Mucosa of gallbladder (tissue), 1 donor: ENCODE measurements around the gene SEMA3B. TPM values are rescaled to one million over a fixed set of nuclear protein-coding genes. Genes with fewer than 3 reads are reported as not detected.

ENCODE experiments used
- total RNA-seq: library from RNA; stranded (reverse); gene quantifications from one replicate; pipeline ENCODE4 v1.2.1, GENCODE V29; 2021
- donor health status: DM: no; HTN: no; CAD: no.

Gene SEMA3B
- total RNA-seq, 1 donor from 2014 or later, result 87.0 TPM

Other genes with a start within 250 kb of the SEMA3B start
- gene RBM5, start 180.2 kb upstream of the SEMA3B start, total RNA-seq, result 132 TPM
- 34.1 TPM for gene SEMA3F, start 113.8 kb upstream of the SEMA3B start, total RNA-seq
- gene GNAT1, start 77.5 kb upstream of the SEMA3B start, total RNA-seq, result not detected
- 2.2 TPM for gene SLC38A3, start 63.9 kb upstream of the SEMA3B start, total RNA-seq
- 261 TPM for gene GNAI2, start 32.9 kb upstream of the SEMA3B start, total RNA-seq
- 0.95 TPM for gene LSMEM2, start 9.9 kb downstream of the SEMA3B start, total RNA-seq
- gene IFRD2, start 23.3 kb downstream of the SEMA3B start, total RNA-seq, result 74.8 TPM
- 7.8 TPM for gene HYAL3, start 30.3 kb downstream of the SEMA3B start, total RNA-seq
- 12.7 TPM for gene NAA80, start 30.3 kb downstream of the SEMA3B start, total RNA-seq
- gene HYAL1, start 34.4 kb downstream of the SEMA3B start, total RNA-seq, result 82.4 TPM
- gene HYAL2, start 53.6 kb downstream of the SEMA3B start, total RNA-seq, result 84.6 TPM
- gene TUSC2, start 59.1 kb downstream of the SEMA3B start, total RNA-seq, result 42.5 TPM
- 27.5 TPM for gene RASSF1, start 71.7 kb downstream of the SEMA3B start, total RNA-seq
- 2.2 TPM for gene ZMYND10, start 76.6 kb downstream of the SEMA3B start, total RNA-seq
- gene NPRL2, start 81.6 kb downstream of the SEMA3B start, total RNA-seq, result 26.7 TPM
- gene CYB561D2, start 81.7 kb downstream of the SEMA3B start, total RNA-seq, result 35.4 TPM
- 57.5 TPM for gene TMEM115, start 90.4 kb downstream of the SEMA3B start, total RNA-seq
- gene CACNA2D2, start 234.5 kb downstream of the SEMA3B start, total RNA-seq, result 1.8 TPM